ENCODE measurements around the gene ZIC4. TPM values are rescaled to one million over a fixed set of nuclear protein-coding genes. Genes with fewer than 3 reads are reported as not detected.

Gene ZIC4
- polyA plus RNA-seq, 1 of the 3 experiments (the other 2 are of a cell fraction): 1.3 TPM

GRCh38 chr3:147371140-147371539, 35.2 kb downstream of the ZIC4 start:
- TF ChIP-seq NFIC (IDR thresholded peaks at IDR 0.05; ENCODE audit: borderline replicate concordance) (no peak), FOXJ3 (CRISPR knock-in tag; IDR thresholded peaks at IDR 0.05) (no peak), YY1 (IDR thresholded peaks at IDR 0.05; ENCODE audit: low read depth) (no peak), TCF12 (IDR thresholded peaks at IDR 0.05) (no peak), CTCF (IDR thresholded peaks at IDR 0.05) (no peak)
- no peaks in the 10 kb centered on the region for H3F3A ChIP-seq (replicated peaks; ENCODE audit: insufficient read depth)
- no peak overlapping the region for H2AFZ ChIP-seq (ENCODE audit: low read depth)
- DNase-seq: no peak
- H3K4me1 ChIP-seq (ENCODE audit: control insufficient read depth in 1 of 2, insufficient read depth in 2 of 2, low read depth in 1 of 2, low read length in 1 of 2): no peaks in the 10 kb centered on the region
- peaks cover 76% of the 10 kb centered on the region for H3K27me3 ChIP-seq (ENCODE audit: insufficient read depth)
- POLR2A ChIA-PET: no interaction called here
- H3K9ac ChIP-seq: no peak overlapping the region
- CTCF ChIA-PET: interaction anchor here (1.9 kb wide), 1 partner anchor 10 kb away, joined by 9 read pairs; no protein-coding TSS in a partner anchor
- H3K4me2 ChIP-seq: no peak overlapping the region
- no peaks in the 10 kb centered on the region for H3K36me3 ChIP-seq (replicated peaks in 1 of 2; ENCODE audit: control insufficient read depth in 1 of 2, insufficient read depth in 2 of 2, low read length in 1 of 2)
- H3K79me2 ChIP-seq (ENCODE audit: insufficient read depth): no peaks in the 10 kb centered on the region
- no peaks in the 10 kb centered on the region for H4K20me1 ChIP-seq (ENCODE audit: insufficient read depth)
- no peak overlapping the region for H3K27ac ChIP-seq (ENCODE audit: low read depth in 2 of 2, low read length in 1 of 2)
- no peaks in the 10 kb centered on the region for H3K9me3 ChIP-seq
- H3K4me3 ChIP-seq (ENCODE audit: low read depth in 2 of 2, low read length in 1 of 2): no peak overlapping the region
- H3K9me2 ChIP-seq: no peaks in the 10 kb centered on the region
- 23% methylated on average over 12 of the region's 12 CpGs for WGBS (ENCODE audit: low lambda C conversion rate)

DNA sequence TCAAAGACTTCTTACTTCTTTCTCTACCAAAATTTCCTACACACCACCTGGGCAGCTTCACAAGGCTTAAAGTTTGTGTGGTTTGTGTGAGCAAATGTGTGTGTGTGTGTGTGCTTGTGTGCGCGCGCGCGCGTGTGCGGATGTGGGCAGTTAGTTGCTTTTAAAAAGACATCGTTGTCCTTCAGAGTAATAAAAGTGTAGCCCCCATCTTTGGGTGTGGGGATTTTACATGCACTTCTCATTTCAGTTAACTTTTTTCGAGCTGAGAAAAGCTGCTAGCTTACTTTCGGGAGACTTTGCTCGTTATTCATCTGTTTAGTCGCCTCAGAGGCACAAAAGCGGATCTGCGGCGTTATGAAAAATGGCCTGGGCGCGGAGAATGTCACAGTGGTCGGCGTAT, 36.0 kb downstream of the ZIC4 start:
- H3K9me2 ChIP-seq: no peaks in the 10 kb centered on the region
- 14% methylated on average over 19 of the region's 19 CpGs for WGBS (ENCODE audit: low lambda C conversion rate)
- POLR2A ChIA-PET: no interaction called here
- TF ChIP-seq FOXJ3 (CRISPR knock-in tag; IDR thresholded peaks at IDR 0.05): no peak
- TF ChIP-seq TAF1 (IDR thresholded peaks at IDR 0.05; ENCODE audit: borderline replicate concordance, low read depth, low read length): no peak
- no peak for TF ChIP-seq NFIC (IDR thresholded peaks at IDR 0.05; ENCODE audit: borderline replicate concordance)
- H4K20me1 ChIP-seq (ENCODE audit: insufficient read depth): no peaks in the 10 kb centered on the region
- no peak overlapping the region for H3K9ac ChIP-seq
- no peaks in the 10 kb centered on the region for H3F3A ChIP-seq (replicated peaks; ENCODE audit: insufficient read depth)
- H3K9me3 ChIP-seq: no peaks in the 10 kb centered on the region
- DNase-seq: no peak
- no peak overlapping the region for H3K27ac ChIP-seq (ENCODE audit: low read depth in 2 of 2, low read length in 1 of 2)
- H3K4me1 ChIP-seq (ENCODE audit: control insufficient read depth in 1 of 2, insufficient read depth in 2 of 2, low read depth in 1 of 2, low read length in 1 of 2): no peaks in the 10 kb centered on the region
- no peak overlapping the region for H2AFZ ChIP-seq (ENCODE audit: low read depth)
- no peak overlapping the region; a peak in 1 of 4 replicates for H3K4me3 ChIP-seq (ENCODE audit: low read depth in 2 of 2, low read length in 1 of 2)
- CTCF ChIA-PET: interaction anchor here (1.2 to 1.9 kb wide), 3 partner anchors 9 to 13 kb away, joined by 3 to 9 read pairs (median 8); no protein-coding TSS in a partner anchor
- no peaks in the 10 kb centered on the region for H3K79me2 ChIP-seq (ENCODE audit: insufficient read depth)
- peaks cover 82% of the 10 kb centered on the region for H3K27me3 ChIP-seq (ENCODE audit: insufficient read depth)
- no peak overlapping the region for H3K4me2 ChIP-seq
- no peaks in the 10 kb centered on the region for H3K36me3 ChIP-seq (replicated peaks in 1 of 2; ENCODE audit: control insufficient read depth in 1 of 2, insufficient read depth in 2 of 2, low read length in 1 of 2)

DNA sequence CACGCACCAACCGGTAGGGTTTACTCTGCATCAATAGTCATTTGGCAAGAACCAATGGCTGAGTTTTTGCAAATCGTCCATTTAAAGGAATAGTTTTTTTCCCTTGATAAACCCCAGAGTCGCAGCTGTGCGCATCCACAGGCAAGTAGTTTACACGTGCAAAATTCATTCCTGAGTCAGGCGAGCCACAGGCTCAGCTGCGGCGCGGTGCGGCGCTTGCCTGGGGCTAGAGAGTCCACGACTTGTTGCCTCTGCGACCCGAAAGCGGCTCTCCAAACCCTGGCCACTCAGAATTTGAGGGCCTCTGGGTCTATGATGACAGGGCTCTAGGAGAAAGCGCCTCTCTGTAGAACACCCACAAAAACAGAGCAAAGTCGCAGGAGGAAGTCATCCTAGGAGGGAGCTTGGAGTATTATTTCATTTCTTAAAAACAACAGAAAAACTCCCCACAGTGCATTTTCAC, 36.7 kb downstream of the ZIC4 start:
- Histone ChIP-seq H2AFZ (ENCODE audit: low read depth) (no peak overlapping the region), H4K20me1 (ENCODE audit: insufficient read depth) (no peaks in the 10 kb centered on the region), H3K9ac (no peak overlapping the region), H3K79me2 (ENCODE audit: insufficient read depth) (no peaks in the 10 kb centered on the region), H3K9me2 (no peaks in the 10 kb centered on the region), H3K9me3 (no peaks in the 10 kb centered on the region), H3K4me1 (ENCODE audit: control insufficient read depth in 1 of 2, insufficient read depth in 2 of 2, low read depth in 1 of 2, low read length in 1 of 2) (no peaks in the 10 kb centered on the region), H3K27ac (ENCODE audit: low read depth in 2 of 2, low read length in 1 of 2) (no peak overlapping the region), H3K4me3 (ENCODE audit: low read depth in 2 of 2, low read length in 1 of 2) (no peak overlapping the region; a peak in 1 of 4 replicates), H3K4me2 (no peak overlapping the region), H3F3A (replicated peaks; ENCODE audit: insufficient read depth) (no peaks in the 10 kb centered on the region), H3K27me3 (ENCODE audit: insufficient read depth) (peaks cover 80% of the 10 kb centered on the region), H3K36me3 (replicated peaks in 1 of 2; ENCODE audit: control insufficient read depth in 1 of 2, insufficient read depth in 2 of 2, low read length in 1 of 2) (no peaks in the 10 kb centered on the region)
- WGBS (ENCODE audit: low lambda C conversion rate): 6% methylated on average over 18 of the region's 18 CpGs
- TF ChIP-seq POLR2AphosphoS5 (IDR thresholded peaks at IDR 0.05; ENCODE audit: low read depth, low read length) (no peak), CTCF (IDR thresholded peaks at IDR 0.05) (no peak)
- DNase-seq: no peak
- CTCF ChIA-PET: interaction anchor here (1.2 to 1.9 kb wide), 4 partner anchors 8 to 22 kb away, joined by 3 to 9 read pairs (median 8); no protein-coding TSS in a partner anchor
- POLR2A ChIA-PET: no interaction called here
